HepG2 (cell line): ENCODE measurements around the gene CD48. TPM values are rescaled to one million over a fixed set of nuclear protein-coding genes. Genes with fewer than 3 reads are reported as not detected.
A peak's percentile ranks its signal among the peaks of the same experiment; 100 is the strongest.
"Not testable (repeated sequence)": the region's sequence is repeated elsewhere in the genome, so short reads cannot be mapped to it uniquely, and the experiment has no call there.

Experiments used
- ATAC-seq: fragments of 200-7000 bp; cut with Tn5 transposase; 3 replicates; pipeline ENCODE4 v1.9.1; 2020; ENCODE audit warnings: mild to moderate bottlenecking, moderate library complexity
- BruUV-seq: library from RNA; stranded (reverse); fragments of 400-500 nt; replicated peaks from 2 replicates; lab custom pipeline; 2021; lab: Mats Ljungman, UMichigan
- CTCF ChIA-PET: fragments of 300-600 bp; formaldehyde crosslinking; extraction: SDS; loops from one replicate; lab custom pipeline; 2021; ENCODE audit warnings: low total read pairs, inconsistent platforms, low intra/inter-chr PET ratio; lab: Yijun Ruan, JAX
- POLR2A ChIA-PET: fragments of 350-600 bp; sonication (Branson Sonifier 250); formaldehyde crosslinking; loops from one replicate; lab custom pipeline; 2020; ENCODE audit warnings: antibody characterized with exemption, inconsistent platforms; lab: Yijun Ruan, JAX
- DNase-seq: peaks from one replicate; pipeline ENCODE4 v3.0.0-alpha.2; 2015; ENCODE audit warnings: low spot score
- FAIRE-seq: peaks from 3 replicates; lab custom pipeline; 2011; peaks lifted over from hg19 to GRCh38; lab: Jason Lieb, UNC
- H2AFZ ChIP-seq: one replicate; pipeline ENCODE4 v1.6.1; 2011; ENCODE audit warnings: low read length, inconsistent platforms
- H3K27ac ChIP-seq: fragments of 300-600 bp; 3 replicates; pipeline ENCODE4 v1.8.0; 2011; ENCODE audit warnings: mixed run types, mild to moderate bottlenecking, mixed read lengths, low read length, inconsistent platforms; ENCODE audit not compliant: insufficient read depth; ENCODE audit errors: extremely low read length
- H3K27me3 ChIP-seq, 2 experiments: fragments of 200-600 bp in 1 of 2; 2 replicates in 1 of 2; 3 replicates in 1 of 2; pipeline versions ENCODE4 v1.6.0 to v1.8.0; 2011; ENCODE audit warnings: low read length in 2 of 2, mild to moderate bottlenecking in 2 of 2, moderate library complexity in 2 of 2, inconsistent platforms in 1 of 2; ENCODE audit not compliant: insufficient read depth in 2 of 2, control insufficient read depth in 1 of 2
- H3K36me3 ChIP-seq, 2 experiments: fragments of 200-600 bp in 1 of 2; replicated peaks in 1 of 2; 2 replicates in 1 of 2; 3 replicates in 1 of 2; pipeline versions ENCODE4 v1.5.1 to v1.8.0; 2011; ENCODE audit warnings: low read length in 2 of 2, inconsistent platforms in 1 of 2; ENCODE audit not compliant: insufficient read depth in 2 of 2, control insufficient read depth in 1 of 2
- H3K4me1 ChIP-seq: 2 replicates; pipeline ENCODE4 v1.5.1; 2012; ENCODE audit warnings: low read length, inconsistent platforms; ENCODE audit not compliant: insufficient read depth
- H3K4me2 ChIP-seq: 2 replicates; pipeline ENCODE4 v1.6.0; 2011; ENCODE audit warnings: low read depth, low read length, inconsistent platforms
- H3K4me3 ChIP-seq, 3 experiments: fragments of 200-600 bp in 1 of 3; sonication (generic), shearing (Covaris generic) in 1 of 3; replicated peaks in 1 of 3; 2 replicates each; pipeline ENCODE4 v1.5.1; 2011 to 2016; ENCODE audit warnings: low read length in 3 of 3, inconsistent platforms in 2 of 3, low read depth in 2 of 3, mild to moderate bottlenecking in 2 of 3, control low read depth in 1 of 3, mixed read lengths in 1 of 3; ENCODE audit not compliant: insufficient read depth in 1 of 3
- H3K79me2 ChIP-seq: one replicate; pipeline ENCODE4 v1.6.1; 2011; ENCODE audit warnings: low read length, inconsistent platforms; ENCODE audit not compliant: insufficient read depth
- H3K9ac ChIP-seq: 2 replicates; pipeline ENCODE4 v1.6.0; 2011; ENCODE audit warnings: mild to moderate bottlenecking, low read depth, low read length, inconsistent platforms; ENCODE audit not compliant: insufficient read depth
- H3K9me3 ChIP-seq: 2 replicates; pipeline ENCODE4 v1.5.1; 2012; ENCODE audit warnings: mild to moderate bottlenecking, low read length
- H4K20me1 ChIP-seq: 2 replicates; pipeline ENCODE4 v1.6.0; 2011; ENCODE audit warnings: inconsistent platforms, mild to moderate bottlenecking, low read length, moderate library complexity; ENCODE audit not compliant: insufficient read depth
- EHMT2 ChIP-seq: fragments of 200-600 bp; sonication (generic); IDR thresholded peaks from 2 replicates; pipeline ENCODE4 v1.7.0; 2017; ENCODE audit warnings: antibody characterized with exemption, low read depth, low read length, borderline replicate concordance
- FOXA1 ChIP-seq, 2 experiments: fragments of 450-650 bp in 1 of 2; sonication (generic) in 1 of 2; formaldehyde crosslinking in 1 of 2; IDR thresholded peaks; 2 replicates each; pipeline versions ENCODE4 v1.4.0 to v1.6.1; 2016 to 2020; ENCODE audit warnings: missing genetic modification reagents in 1 of 2
- HDAC1 ChIP-seq: sonication (generic); formaldehyde crosslinking; IDR thresholded peaks from 2 replicates; pipeline ENCODE4 v1.5.1; 2020; ENCODE audit warnings: mild to moderate bottlenecking, missing genetic modification reagents
- SMARCC2 ChIP-seq: fragments of 450-650 bp; IDR thresholded peaks from 2 replicates; pipeline ENCODE4 v1.6.1; 2017; ENCODE audit warnings: antibody characterized with exemption, mild to moderate bottlenecking
- SOX13 ChIP-seq, 3 experiments: fragments of 450-650 bp in 1 of 3; sonication (generic) in 1 of 3; formaldehyde crosslinking in 1 of 3; IDR thresholded peaks in 2 of 3; conservative IDR thresholded peaks in 1 of 3; 2 replicates each; pipeline versions ENCODE4 v1.5.0 to v1.6.1; 2016 to 2020; ENCODE audit warnings: antibody characterized with exemption in 1 of 3, mild to moderate bottlenecking in 1 of 3, missing compliant biosample characterization in 1 of 3, missing genetic modification reagents in 1 of 3, moderate library complexity in 1 of 3
- SOX6 ChIP-seq, 2 experiments: fragments of 450-650 bp in 1 of 2; sonication (generic) in 1 of 2; formaldehyde crosslinking in 1 of 2; IDR thresholded peaks; 2 replicates each; pipeline versions ENCODE4 v1.4.0 to v1.6.1; 2017 to 2020; ENCODE audit warnings: antibody characterized with exemption in 1 of 2, mild to moderate bottlenecking in 1 of 2, missing genetic modification reagents in 1 of 2
- SRSF9 ChIP-seq: fragments of 200-400 bp; formaldehyde crosslinking; IDR thresholded peaks from 2 replicates; pipeline ENCODE4 v1.6.1; 2018; ENCODE audit warnings: borderline replicate concordance, mild to moderate bottlenecking, low read depth, low read length; ENCODE audit not compliant: insufficient read depth, poor library complexity, severe bottlenecking
- ZNF292 ChIP-seq: sonication (generic); formaldehyde crosslinking; IDR thresholded peaks from 2 replicates; pipeline ENCODE4 v1.8.1; 2022; ENCODE audit warnings: mild to moderate bottlenecking, low read depth, missing genetic modification reagents, borderline replicate concordance
- WGBS: methylation state at CpG from one replicate; pipeline ENCODE4 v1.1.6; 2017; ENCODE audit warnings: low lambda C conversion rate; 5-methylcytosine and 5-hydroxymethylcytosine counted together
- in situ Hi-C: cut with HindIII; loops from 2 replicates; pipeline ENCODE4 v1.10.0; 2017; ENCODE audit warnings: low pct_unique_long_range_greater_than_20kb; ENCODE audit not compliant: extremely low pct_ligation_motif_present
- intact Hi-C: fragments of 100-400 bp; cut with micrococcal nuclease; formaldehyde crosslinking; loops from one replicate; pipeline ENCODE4 v1.10.0; 2022; ENCODE audit not compliant: unreplicated experiment
- polyA plus RNA-seq, 8 experiments: library from polyadenylated mRNA; depleted of rRNA in 3 of 8; stranded (reverse) in 7 of 8; unstranded in 1 of 8; fragments of >200 nt; fragmentation: Illumina TruSeq in 4 of 8; extraction: Trizol in 4 of 8; gene quantifications; 2 replicates each; pipeline versions ENCODE4 v1.2.1 to v1.2.3, GENCODE V29; 2011 to 2016; ENCODE audit warnings: low read depth in 4 of 8, missing spikeins in 1 of 8, mixed read lengths in 1 of 8; ENCODE audit not compliant: insufficient read depth in 1 of 8
- total RNA-seq, 5 experiments: library from RNA; depleted of rRNA; stranded (reverse); fragments of >200 nt; fragmentation: Illumina TruSeq; extraction: Trizol; gene quantifications; 2 replicates each; pipeline ENCODE4 v1.2.3, GENCODE V29; 2016; ENCODE audit warnings: low read depth in 1 of 5
- TF ChIP-seq, protein P1 (sequence below): IDR thresholded peaks from 2 replicates; pipeline ENCODE4 v1.6.1; 2016
- TF ChIP-seq, protein P2 (sequence below): sonication (generic); formaldehyde crosslinking; IDR thresholded peaks from 2 replicates; pipeline ENCODE4 v1.4.0; 2020; ENCODE audit warnings: missing genetic modification reagents

CD48 gene
- total and polyA plus RNA-seq, 2 of the 13 experiments (the other 11 are each of a cell fraction or from before 2014, with no cell fraction given): not detected

DNA sequence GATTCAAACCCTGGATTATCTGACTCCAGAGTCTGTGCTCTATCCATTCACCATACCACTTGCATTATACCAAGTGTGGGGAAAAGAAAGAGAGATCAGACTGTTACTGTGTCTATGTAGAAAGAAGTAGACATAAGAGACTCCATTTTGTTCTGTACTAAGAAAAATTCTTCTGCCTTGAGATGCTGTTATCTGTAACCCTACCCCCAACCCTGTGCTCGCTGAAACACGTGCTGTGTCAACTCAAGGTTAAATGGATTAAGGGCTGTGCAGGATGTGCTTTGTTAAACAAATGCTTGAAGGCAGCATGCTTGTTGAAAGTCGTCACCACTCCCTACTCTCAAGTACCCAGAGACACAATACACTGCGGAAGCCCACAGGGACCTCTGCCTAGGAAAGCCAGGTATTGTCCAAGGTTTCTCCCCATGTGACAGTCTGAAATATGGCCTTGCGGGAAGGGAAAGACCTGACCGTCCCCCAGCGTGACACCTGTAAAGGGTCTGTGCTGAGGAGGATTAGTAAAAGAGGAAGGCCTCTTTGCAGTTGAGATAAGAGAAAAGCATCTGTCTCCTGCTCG, 59.5 kb downstream of the CD48 start:
- ATAC-seq; CTCF ChIA-PET; H3K9me3 ChIP-seq; intact Hi-C loops; H4K20me1 ChIP-seq; DNase-seq; H3K36me3 ChIP-seq; H3K27ac ChIP-seq; BruUV-seq; H3K4me1 ChIP-seq; POLR2A ChIA-PET; H3K4me3 ChIP-seq; H3K9ac ChIP-seq; H3K27me3 ChIP-seq; H3K79me2 ChIP-seq; H3K4me2 ChIP-seq; H2AFZ ChIP-seq; in situ Hi-C loops; FAIRE-seq; TF ChIP-seq SOX13, SOX6 (IDR thresholded peaks at IDR 0.05): not testable (repeated sequence)
- 14% methylated on average over 8 of the region's 8 CpGs for WGBS
- TF ChIP-seq SOX13 (CRISPR knock-in tag; conservative IDR thresholded peaks at IDR 0.05 in 1 of 2, IDR thresholded peaks at IDR 0.05 in 1 of 2): peak in 1 of 2 experiments; percentile 38; a peak in 1 of 4 replicates
- 0 out of 2 replicates have a peak, but pooled peaks have one; percentile 14 for TF ChIP-seq SOX6 (CRISPR knock-in tag; IDR thresholded peaks at IDR 0.05)

DNA sequence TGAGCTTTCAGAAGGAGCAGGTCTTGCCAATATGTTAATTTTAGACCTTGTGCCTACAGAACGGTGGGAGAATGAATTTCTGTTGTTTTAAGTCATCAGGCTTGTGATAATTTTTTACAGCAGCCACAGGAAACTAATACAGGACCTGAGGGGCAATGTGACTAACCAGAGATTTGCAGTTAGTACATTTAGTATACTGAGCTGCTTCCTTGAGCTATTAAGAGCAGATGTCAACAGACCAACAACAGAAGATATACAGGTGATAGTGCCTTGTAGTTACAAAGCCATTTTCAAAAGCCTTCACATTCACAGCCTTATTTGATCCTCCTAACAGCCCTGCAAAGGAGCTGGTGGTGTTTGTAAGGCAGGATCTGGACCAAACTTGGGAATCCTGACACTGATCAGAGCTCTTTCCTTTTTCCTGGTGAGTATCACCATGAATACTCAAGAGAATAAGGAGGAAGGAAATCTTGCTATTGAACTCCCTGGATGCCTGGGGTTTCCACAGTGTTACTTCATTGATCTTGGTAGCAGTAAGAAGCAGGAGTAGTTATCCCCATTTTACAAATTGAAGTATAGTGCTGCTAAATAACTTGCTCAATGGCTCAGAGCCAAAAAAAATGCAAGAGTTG, 60.1 kb downstream of the CD48 start:
- POLR2A ChIA-PET: no interaction called here
- Histone ChIP-seq H3K4me3 (no peak overlapping the region), H3K79me2 (no peaks in the 10 kb centered on the region), H3K27ac (no peak overlapping the region), H4K20me1 (no peaks in the 10 kb centered on the region), H3K4me2 (no peak overlapping the region), H3K4me1 (no peaks in the 10 kb centered on the region), H3K27me3 (peaks cover 0 to 1% of the 10 kb centered on the region in 2 experiments; a peak in 2 of 5 replicates), H2AFZ (no peak overlapping the region), H3K36me3 (no peaks in the 10 kb centered on the region), H3K9me3 (no peaks in the 10 kb centered on the region), H3K9ac (no peak overlapping the region)
- BruUV-seq: no TSS peak
- WGBS: 0% methylated on average over 1 of the region's 1 CpG
- ATAC-seq: no peak
- no peak for DNase-seq
- FAIRE-seq: no peak
- intact Hi-C loops (no loop called here), in situ Hi-C loops (no loop called here)
- CTCF ChIA-PET: no interaction called here
- no peak for TF ChIP-seq ZNF292 (CRISPR knock-in tag)
- no peak for TF ChIP-seq HDAC1 (CRISPR knock-in tag)
- TF ChIP-seq, protein P1, sequence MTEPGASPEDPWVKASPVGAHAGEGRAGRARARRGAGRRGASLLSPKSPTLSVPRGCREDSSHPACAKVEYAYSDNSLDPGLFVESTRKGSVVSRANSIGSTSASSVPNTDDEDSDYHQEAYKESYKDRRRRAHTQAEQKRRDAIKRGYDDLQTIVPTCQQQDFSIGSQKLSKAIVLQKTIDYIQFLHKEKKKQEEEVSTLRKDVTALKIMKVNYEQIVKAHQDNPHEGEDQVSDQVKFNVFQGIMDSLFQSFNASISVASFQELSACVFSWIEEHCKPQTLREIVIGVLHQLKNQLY (CRISPR knock-in tag): no peak
- TF ChIP-seq EHMT2: no peak
- TF ChIP-seq FOXA1 (IDR thresholded peaks at IDR 0.05): no peak
- no peak for TF ChIP-seq FOXA1 (CRISPR knock-in tag; IDR thresholded peaks at IDR 0.05)
- TF ChIP-seq, protein P2, sequence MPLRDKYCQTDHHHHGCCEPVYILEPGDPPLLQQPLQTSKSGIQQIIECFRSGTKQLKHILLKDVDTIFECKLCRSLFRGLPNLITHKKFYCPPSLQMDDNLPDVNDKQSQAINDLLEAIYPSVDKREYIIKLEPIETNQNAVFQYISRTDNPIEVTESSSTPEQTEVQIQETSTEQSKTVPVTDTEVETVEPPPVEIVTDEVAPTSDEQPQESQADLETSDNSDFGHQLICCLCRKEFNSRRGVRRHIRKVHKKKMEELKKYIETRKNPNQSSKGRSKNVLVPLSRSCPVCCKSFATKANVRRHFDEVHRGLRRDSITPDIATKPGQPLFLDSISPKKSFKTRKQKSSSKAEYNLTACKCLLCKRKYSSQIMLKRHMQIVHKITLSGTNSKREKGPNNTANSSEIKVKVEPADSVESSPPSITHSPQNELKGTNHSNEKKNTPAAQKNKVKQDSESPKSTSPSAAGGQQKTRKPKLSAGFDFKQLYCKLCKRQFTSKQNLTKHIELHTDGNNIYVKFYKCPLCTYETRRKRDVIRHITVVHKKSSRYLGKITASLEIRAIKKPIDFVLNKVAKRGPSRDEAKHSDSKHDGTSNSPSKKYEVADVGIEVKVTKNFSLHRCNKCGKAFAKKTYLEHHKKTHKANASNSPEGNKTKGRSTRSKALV (CRISPR knock-in tag): no peak
- no peak for TF ChIP-seq SRSF9
- no peak for TF ChIP-seq SMARCC2
